ENCODE data around the gene GABBR2.

The GABBR2 gene

DNA sequence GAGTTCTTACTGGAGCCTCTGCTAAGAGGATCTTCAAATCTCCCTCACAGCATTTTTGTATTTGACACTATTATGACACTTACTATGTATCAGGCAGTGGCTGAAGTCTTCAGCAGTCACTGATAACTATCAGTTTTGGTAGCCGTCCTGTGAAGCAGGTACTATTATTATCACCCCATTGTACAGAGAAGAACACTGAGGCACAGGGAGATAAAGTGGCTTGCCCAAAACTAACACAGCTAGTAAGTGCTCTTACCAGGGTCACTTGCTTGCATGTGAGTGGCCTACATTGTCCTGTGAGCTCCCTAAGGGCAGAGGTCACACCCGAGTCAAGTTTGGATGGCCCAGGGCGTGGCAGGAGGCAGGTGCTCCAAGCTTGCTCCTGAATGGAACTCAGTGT, 16.8 kb downstream of the GABBR2 start:
- TF ChIP-seq ZBTB7A (IDR thresholded peaks at IDR 0.05; ENCODE audit: low read depth), result no peak
- TF ChIP-seq YY1 (IDR thresholded peaks at IDR 0.05; ENCODE audit: low read depth), result no peak
- TF ChIP-seq USF1 (IDR thresholded peaks at IDR 0.05), result no peak

GRCh38 chr9:98690686-98691085, 18.0 kb downstream of the GABBR2 start:
- TF ChIP-seq YY1 (IDR thresholded peaks at IDR 0.05; ENCODE audit: low read depth), result no peak
- TF ChIP-seq FOXM1 (IDR thresholded peaks at IDR 0.05; ENCODE audit: borderline replicate concordance, low read depth), result no peak
- no peak for TF ChIP-seq EGR1 (IDR thresholded peaks at IDR 0.05)
- TF ChIP-seq TEAD4 (IDR thresholded peaks at IDR 0.05), result no peak
- TF ChIP-seq CREB1 (IDR thresholded peaks at IDR 0.05; ENCODE audit: low read depth), result no peak
- no peak for TF ChIP-seq CEBPB (IDR thresholded peaks at IDR 0.05)
- no peak for TF ChIP-seq REST (IDR thresholded peaks at IDR 0.05; ENCODE audit: low read depth)
- no peak for TF ChIP-seq RAD21 (IDR thresholded peaks at IDR 0.05; ENCODE audit: low read depth)
- TF ChIP-seq NFIC (IDR thresholded peaks at IDR 0.05), result no peak
- TF ChIP-seq TAF1 (IDR thresholded peaks at IDR 0.05; ENCODE audit: low read depth), result no peak
- no peak for TF ChIP-seq MAX (IDR thresholded peaks at IDR 0.05)
- TF ChIP-seq TCF12 (IDR thresholded peaks at IDR 0.05; ENCODE audit: low read depth), result no peak
- no peak for TF ChIP-seq ZBTB7A (IDR thresholded peaks at IDR 0.05; ENCODE audit: low read depth)
- TF ChIP-seq USF1 (IDR thresholded peaks at IDR 0.05), result no peak

- TF ChIP-seq NFIC (IDR thresholded peaks at IDR 0.05) (no peak), RAD21 (IDR thresholded peaks at IDR 0.05; ENCODE audit: low read depth) (no peak), TAF1 (IDR thresholded peaks at IDR 0.05; ENCODE audit: low read depth) (no peak), TCF12 (IDR thresholded peaks at IDR 0.05; ENCODE audit: low read depth) (no peak), EGR1 (IDR thresholded peaks at IDR 0.05) (no peak), EP300 (IDR thresholded peaks at IDR 0.05; ENCODE audit: borderline replicate concordance) (no peak), ZBTB7A (IDR thresholded peaks at IDR 0.05; ENCODE audit: low read depth) (no peak), USF1 (IDR thresholded peaks at IDR 0.05) (no peak), CREB1 (IDR thresholded peaks at IDR 0.05; ENCODE audit: low read depth) (no peak)
Measured at GRCh38 chr9:98688710-98689495, 19.8 kb downstream of the GABBR2 start.

GRCh38 chr9:98687911-98688310, 20.8 kb downstream of the GABBR2 start:
- TF ChIP-seq RAD21 (IDR thresholded peaks at IDR 0.05; ENCODE audit: low read depth), result no peak
- TF ChIP-seq TAF1 (IDR thresholded peaks at IDR 0.05; ENCODE audit: low read depth), result no peak
- TF ChIP-seq YY1 (IDR thresholded peaks at IDR 0.05; ENCODE audit: low read depth), result no peak
- TF ChIP-seq TCF12 (IDR thresholded peaks at IDR 0.05; ENCODE audit: low read depth), result no peak
- no peak for TF ChIP-seq CEBPB (IDR thresholded peaks at IDR 0.05)
- no peak for TF ChIP-seq EP300 (IDR thresholded peaks at IDR 0.05; ENCODE audit: borderline replicate concordance)
- no peak for TF ChIP-seq TEAD4 (IDR thresholded peaks at IDR 0.05)
- no peak for TF ChIP-seq NFIC (IDR thresholded peaks at IDR 0.05)
- TF ChIP-seq FOXM1 (IDR thresholded peaks at IDR 0.05; ENCODE audit: borderline replicate concordance, low read depth), result no peak
- TF ChIP-seq USF1 (IDR thresholded peaks at IDR 0.05), result no peak
- no peak for TF ChIP-seq ZBTB7A (IDR thresholded peaks at IDR 0.05; ENCODE audit: low read depth)
- no peak for TF ChIP-seq EGR1 (IDR thresholded peaks at IDR 0.05)
- no peak for TF ChIP-seq MAX (IDR thresholded peaks at IDR 0.05)
- no peak for TF ChIP-seq REST (IDR thresholded peaks at IDR 0.05; ENCODE audit: low read depth)
- TF ChIP-seq CREB1 (IDR thresholded peaks at IDR 0.05; ENCODE audit: low read depth), result no peak
